K562 (cell line): Measurements from ENCODE around the gene B2M.
A peak's percentile ranks its signal among the peaks of the same experiment; 100 is the strongest.

Source experiments
- CBX3 ChIP-seq, 2 experiments: IDR thresholded peaks; 1 replicate in 1 of 2; 2 replicates in 1 of 2; pipeline ENCODE4 v1.6.1; 2012; ENCODE audit warnings: inconsistent platforms in 2 of 2, low read length in 2 of 2, borderline replicate concordance in 1 of 2, control low read depth in 1 of 2
- CTCF ChIP-seq, 3 experiments: IDR thresholded peaks in 2 of 3; conservative IDR thresholded peaks in 1 of 3; 2 replicates each; pipeline ENCODE4 v1.5.1; 2011 to 2012; ENCODE audit warnings: low read length in 3 of 3, mild to moderate bottlenecking in 3 of 3, control low read depth in 2 of 3, improper control_type of control experiment in 1 of 3, inconsistent platforms in 1 of 3, low read depth in 1 of 3, mixed read lengths in 1 of 3, moderate library complexity in 1 of 3; ENCODE audit not compliant: insufficient read depth in 2 of 3
- KAT2B ChIP-seq: IDR thresholded peaks from one replicate; pipeline ENCODE4 v1.6.1; 2012; ENCODE audit warnings: low read depth, mild to moderate bottlenecking, control low read depth, inconsistent platforms, low read length, moderate library complexity
- MYC ChIP-seq, 2 experiments: fragments of 250-450 bp in 1 of 2; sonication (Bioruptor Pico) in 1 of 2; IDR thresholded peaks; 2 replicates each; pipeline versions ENCODE4 v1.5.1 to v1.6.1; 2012 to 2021; ENCODE audit warnings: low read depth in 2 of 2, borderline replicate concordance in 1 of 2, improper control_type of control experiment in 1 of 2, low read length in 1 of 2, mild to moderate bottlenecking in 1 of 2, moderate library complexity in 1 of 2
- RBBP5 ChIP-seq: fragments of 200-600 bp; sonication (generic); IDR thresholded peaks from 2 replicates; pipeline ENCODE4 v1.6.1; 2012; ENCODE audit warnings: borderline replicate concordance, mild to moderate bottlenecking, low read length, control low read depth, inconsistent platforms; ENCODE audit not compliant: insufficient read depth, poor library complexity, severe bottlenecking
- ZFX ChIP-seq: sonication (generic); formaldehyde crosslinking; IDR thresholded peaks from 2 replicates; pipeline ENCODE4 v1.8.0; 2022; ENCODE audit warnings: mild to moderate bottlenecking, missing genetic modification reagents, moderate library complexity
- ZNF134 ChIP-seq: fragments of 250-450 bp; sonication (Bioruptor Pico); conservative IDR thresholded peaks from 2 replicates; pipeline ENCODE4 v1.4.0; 2020
- TF ChIP-seq, protein P1 (sequence below): IDR thresholded peaks from 2 replicates; pipeline ENCODE4 v1.6.1; 2016; ENCODE audit warnings: missing genetic modification characterization, missing compliant biosample characterization

DNA sequence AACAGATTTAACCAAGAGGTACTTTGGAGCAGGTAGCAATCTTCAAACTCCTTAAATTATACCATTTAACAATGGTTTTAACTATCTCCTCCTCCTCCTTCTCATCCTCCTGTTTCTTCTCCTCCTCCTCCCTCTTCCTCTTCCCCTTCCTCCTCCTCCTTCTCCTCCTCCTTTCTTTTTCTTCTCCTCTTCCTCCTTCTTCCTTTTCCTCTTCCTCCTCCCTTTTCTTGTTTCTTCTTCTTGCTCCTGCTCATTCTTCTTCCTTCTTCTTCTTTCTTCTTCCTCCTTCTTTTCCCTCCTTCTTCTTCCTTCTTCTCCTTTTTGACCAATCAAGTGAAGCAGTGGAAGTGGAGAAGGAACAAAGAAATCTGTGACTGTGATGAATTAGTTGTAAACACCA, 14.3 kb upstream of the B2M start:
- TF ChIP-seq, protein P1, sequence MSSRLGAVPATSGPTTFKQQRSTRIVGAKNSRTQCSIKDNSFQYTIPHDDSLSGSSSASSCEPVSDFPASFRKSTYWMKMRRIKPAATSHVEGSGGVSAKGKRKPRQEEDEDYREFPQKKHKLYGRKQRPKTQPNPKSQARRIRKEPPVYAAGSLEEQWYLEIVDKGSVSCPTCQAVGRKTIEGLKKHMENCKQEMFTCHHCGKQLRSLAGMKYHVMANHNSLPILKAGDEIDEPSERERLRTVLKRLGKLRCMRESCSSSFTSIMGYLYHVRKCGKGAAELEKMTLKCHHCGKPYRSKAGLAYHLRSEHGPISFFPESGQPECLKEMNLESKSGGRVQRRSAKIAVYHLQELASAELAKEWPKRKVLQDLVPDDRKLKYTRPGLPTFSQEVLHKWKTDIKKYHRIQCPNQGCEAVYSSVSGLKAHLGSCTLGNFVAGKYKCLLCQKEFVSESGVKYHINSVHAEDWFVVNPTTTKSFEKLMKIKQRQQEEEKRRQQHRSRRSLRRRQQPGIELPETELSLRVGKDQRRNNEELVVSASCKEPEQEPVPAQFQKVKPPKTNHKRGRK, result peak; percentile 79
- no peak for TF ChIP-seq ZNF134 (CRISPR knock-in tag)
- no peak for TF ChIP-seq RBBP5
- no peak for TF ChIP-seq ZFX (CRISPR knock-in tag)
- TF ChIP-seq KAT2B, result no peak
- TF ChIP-seq CBX3 (IDR thresholded peaks at IDR 0.05; ENCODE audit: borderline replicate concordance in 1 of 2, low read length in 2 of 2), result no peak
- TF ChIP-seq MYC (IDR thresholded peaks at IDR 0.05; ENCODE audit: low read depth, low read length), result no peak
- no peak for TF ChIP-seq MYC (CRISPR knock-in tag; IDR thresholded peaks at IDR 0.05; ENCODE audit: borderline replicate concordance, low read depth)
- no peak for TF ChIP-seq CTCF (IDR thresholded peaks at IDR 0.05 in 2 of 3, conservative IDR thresholded peaks at IDR 0.05 in 1 of 3; ENCODE audit: insufficient read depth in 2 of 3, low read depth in 1 of 3, low read length in 3 of 3)
